ENCODE data around the gene PTPRM.

DNA sequence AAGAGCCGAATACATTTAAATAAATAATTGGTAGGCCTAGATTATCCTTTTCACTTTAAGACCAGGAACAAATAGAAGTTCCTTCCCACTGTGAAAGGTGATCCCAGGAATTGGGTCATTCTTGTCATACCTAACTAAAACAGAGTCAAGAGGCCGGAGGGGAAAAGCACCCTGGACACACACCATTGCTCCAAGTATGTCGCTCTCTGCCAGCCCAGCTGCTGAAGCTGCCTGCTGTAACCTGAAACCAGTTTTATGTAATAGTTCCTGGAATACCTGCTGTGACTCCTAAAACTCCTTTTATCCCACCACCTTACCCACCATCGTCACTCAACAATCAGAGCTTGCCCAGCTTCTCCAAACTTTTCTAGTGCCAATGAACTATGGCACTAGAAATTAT, 217.1 kb downstream of the PTPRM start:
- TF ChIP-seq, protein P1, sequence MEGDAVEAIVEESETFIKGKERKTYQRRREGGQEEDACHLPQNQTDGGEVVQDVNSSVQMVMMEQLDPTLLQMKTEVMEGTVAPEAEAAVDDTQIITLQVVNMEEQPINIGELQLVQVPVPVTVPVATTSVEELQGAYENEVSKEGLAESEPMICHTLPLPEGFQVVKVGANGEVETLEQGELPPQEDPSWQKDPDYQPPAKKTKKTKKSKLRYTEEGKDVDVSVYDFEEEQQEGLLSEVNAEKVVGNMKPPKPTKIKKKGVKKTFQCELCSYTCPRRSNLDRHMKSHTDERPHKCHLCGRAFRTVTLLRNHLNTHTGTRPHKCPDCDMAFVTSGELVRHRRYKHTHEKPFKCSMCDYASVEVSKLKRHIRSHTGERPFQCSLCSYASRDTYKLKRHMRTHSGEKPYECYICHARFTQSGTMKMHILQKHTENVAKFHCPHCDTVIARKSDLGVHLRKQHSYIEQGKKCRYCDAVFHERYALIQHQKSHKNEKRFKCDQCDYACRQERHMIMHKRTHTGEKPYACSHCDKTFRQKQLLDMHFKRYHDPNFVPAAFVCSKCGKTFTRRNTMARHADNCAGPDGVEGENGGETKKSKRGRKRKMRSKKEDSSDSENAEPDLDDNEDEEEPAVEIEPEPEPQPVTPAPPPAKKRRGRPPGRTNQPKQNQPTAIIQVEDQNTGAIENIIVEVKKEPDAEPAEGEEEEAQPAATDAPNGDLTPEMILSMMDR (IDR thresholded peaks at IDR 0.05), result no peak
- TF ChIP-seq POLR2AphosphoS5 (IDR thresholded peaks at IDR 0.05; ENCODE audit: low read depth, low read length), result no peak

Data from Panc1 (cell line).